Measurements from ENCODE around the gene NRBF2.
"Not testable (repeated sequence)": the region's sequence is repeated elsewhere in the genome, so short reads cannot be mapped to it uniquely, and the experiment has no call there.

Gene NRBF2

DNA sequence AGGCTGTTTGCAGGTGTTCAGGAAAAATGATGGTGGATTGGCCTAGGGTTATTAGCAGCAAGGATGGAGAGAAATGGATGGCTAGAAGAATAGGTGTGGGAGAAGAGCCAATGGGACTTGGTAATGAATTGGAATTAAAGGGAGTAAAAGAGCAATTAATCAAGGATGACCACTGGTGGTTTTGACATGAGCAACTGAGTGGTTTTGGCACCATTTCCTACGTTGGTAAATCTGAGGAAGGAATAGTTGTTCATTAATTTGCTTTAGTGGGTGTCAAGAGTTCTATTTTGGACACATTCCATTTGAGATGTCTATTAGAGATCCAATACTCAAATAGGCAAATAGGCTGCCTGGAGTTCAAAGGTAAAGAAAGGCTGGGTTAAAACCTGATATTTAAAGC, 38.2 kb upstream of the NRBF2 start:
- TF ChIP-seq EZH2phosphoT487 (IDR thresholded peaks at IDR 0.05; ENCODE audit: borderline replicate concordance, low read length) (no peak), CTCF (IDR thresholded peaks at IDR 0.05; ENCODE audit: low read depth, low read length, poor library complexity, severe bottlenecking) (no peak)
- Histone ChIP-seq H3K9me3 (ENCODE audit: control insufficient read depth, insufficient read depth, low read length) (no peaks in the 10 kb centered on the region), H3K4me3 (ENCODE audit: low read length) (no peak overlapping the region), H3K27me3 (ENCODE audit: control insufficient read depth, low read length) (no peaks in the 10 kb centered on the region), H3K9me2 (replicated peaks; ENCODE audit: control insufficient read depth, low read length) (no peaks in the 10 kb centered on the region), H4K20me1 (ENCODE audit: control insufficient read depth, insufficient read depth, low read depth, low read length) (no peaks in the 10 kb centered on the region), H3K27ac (ENCODE audit: low read depth, low read length) (no peak overlapping the region), H3K4me2 (ENCODE audit: low read length) (no peak overlapping the region), H3K79me2 (ENCODE audit: control insufficient read depth, low read length) (no peaks in the 10 kb centered on the region), H3K4me1 (ENCODE audit: control insufficient read depth, low read length) (no peaks in the 10 kb centered on the region), H3K36me3 (ENCODE audit: control insufficient read depth, low read length) (no peaks in the 10 kb centered on the region), H3F3A (ENCODE audit: control insufficient read depth, insufficient read depth) (no peaks in the 10 kb centered on the region)

- Histone ChIP-seq H3K4me3 (ENCODE audit: low read length) (no peak overlapping the region), H3K4me2 (ENCODE audit: low read length) (no peak overlapping the region), H3K9me3 (ENCODE audit: control insufficient read depth, insufficient read depth, low read length) (no peaks in the 10 kb centered on the region), H3K9me2 (replicated peaks; ENCODE audit: control insufficient read depth, low read length) (no peaks in the 10 kb centered on the region), H4K20me1 (ENCODE audit: control insufficient read depth, insufficient read depth, low read depth, low read length) (no peaks in the 10 kb centered on the region), H3K79me2 (ENCODE audit: control insufficient read depth, low read length) (no peaks in the 10 kb centered on the region), H3K36me3 (ENCODE audit: control insufficient read depth, low read length) (no peaks in the 10 kb centered on the region), H3K27me3 (ENCODE audit: control insufficient read depth, low read length) (peaks cover 6% of the 10 kb centered on the region), H3F3A (ENCODE audit: control insufficient read depth, insufficient read depth) (no peaks in the 10 kb centered on the region), H3K4me1 (ENCODE audit: control insufficient read depth, low read length) (no peaks in the 10 kb centered on the region), H3K27ac (ENCODE audit: low read depth, low read length) (no peak overlapping the region)
- TF ChIP-seq CTCF (IDR thresholded peaks at IDR 0.05; ENCODE audit: low read depth, low read length, poor library complexity, severe bottlenecking): no peak
- no peak for TF ChIP-seq EZH2phosphoT487 (IDR thresholded peaks at IDR 0.05; ENCODE audit: borderline replicate concordance, low read length)
Observed at GRCh38 chr10:63099734-63100133, 33.4 kb upstream of the NRBF2 start.

GRCh38 chr10:63101091-63101490, 32.0 kb upstream of the NRBF2 start:
- H3K27ac ChIP-seq (ENCODE audit: low read depth, low read length); H3F3A ChIP-seq (ENCODE audit: control insufficient read depth, insufficient read depth): not testable (repeated sequence)

GRCh38 chr10:63102279-63102883, 30.7 kb upstream of the NRBF2 start:
- H3K27ac ChIP-seq (ENCODE audit: low read depth, low read length); H3F3A ChIP-seq (ENCODE audit: control insufficient read depth, insufficient read depth); H3K4me3 ChIP-seq (ENCODE audit: low read length); H3K4me2 ChIP-seq (ENCODE audit: low read length); H3K27me3 ChIP-seq (ENCODE audit: control insufficient read depth, low read length); H3K36me3 ChIP-seq (ENCODE audit: control insufficient read depth, low read length); H4K20me1 ChIP-seq (ENCODE audit: control insufficient read depth, insufficient read depth, low read depth, low read length); H3K4me1 ChIP-seq (ENCODE audit: control insufficient read depth, low read length); H3K9me3 ChIP-seq (ENCODE audit: control insufficient read depth, insufficient read depth, low read length); H3K79me2 ChIP-seq (ENCODE audit: control insufficient read depth, low read length); H3K9me2 ChIP-seq (replicated peaks; ENCODE audit: control insufficient read depth, low read length): not testable (repeated sequence)

More at GRCh38 chr10:63101091-63101490, 32.0 kb upstream of the NRBF2 start:
- not testable (repeated sequence) for H3K79me2 ChIP-seq (ENCODE audit: control insufficient read depth, low read length); H3K36me3 ChIP-seq (ENCODE audit: control insufficient read depth, low read length); H3K4me3 ChIP-seq (ENCODE audit: low read length); H3K9me3 ChIP-seq (ENCODE audit: control insufficient read depth, insufficient read depth, low read length); H3K27me3 ChIP-seq (ENCODE audit: control insufficient read depth, low read length); H3K4me2 ChIP-seq (ENCODE audit: low read length); H4K20me1 ChIP-seq (ENCODE audit: control insufficient read depth, insufficient read depth, low read depth, low read length); H3K4me1 ChIP-seq (ENCODE audit: control insufficient read depth, low read length); H3K9me2 ChIP-seq (replicated peaks; ENCODE audit: control insufficient read depth, low read length)

- not testable (repeated sequence) for H3F3A ChIP-seq (ENCODE audit: control insufficient read depth, insufficient read depth); H3K27ac ChIP-seq (ENCODE audit: low read depth, low read length); H3K4me3 ChIP-seq (ENCODE audit: low read length); H3K9me2 ChIP-seq (replicated peaks; ENCODE audit: control insufficient read depth, low read length); H3K4me1 ChIP-seq (ENCODE audit: control insufficient read depth, low read length); H3K4me2 ChIP-seq (ENCODE audit: low read length); H3K27me3 ChIP-seq (ENCODE audit: control insufficient read depth, low read length); H4K20me1 ChIP-seq (ENCODE audit: control insufficient read depth, insufficient read depth, low read depth, low read length); H3K36me3 ChIP-seq (ENCODE audit: control insufficient read depth, low read length); H3K79me2 ChIP-seq (ENCODE audit: control insufficient read depth, low read length); H3K9me3 ChIP-seq (ENCODE audit: control insufficient read depth, insufficient read depth, low read length)
Observed at GRCh38 chr10:63103178-63103577, 29.9 kb upstream of the NRBF2 start.

All from DOHH2 (cell line).